Natural killer cell treated with Interleukin-12 subunit alpha and Interleukin-12 subunit beta and Interleukin-15 and Interleukin-18, amount 100 ng/mL, for 72 hours (primary cell): ENCODE results near the gene GTF3C2. TPM values are rescaled to one million over a fixed set of nuclear protein-coding genes. Genes with fewer than 3 reads are reported as not detected.

ENCODE experiments used
- ATAC-seq, 2 donors: fragments of 150-1000 bp; cut with Tn5 transposase in 1 of 2; sonication (Bioruptor Pico), chemical (Tn5 transposase) in 1 of 2; 2 replicates each; pipeline ENCODE4 v1.10.0; 2021
- DNase-seq: peaks from one replicate; pipeline ENCODE4 v3.0.0; 2022; ENCODE audit warnings: low spot score
- H3K27ac Mint-ChIP-seq, 2 donors: 1 replicate in 1 of 2; 2 replicates in 1 of 2; pipeline ENCODE4 v1.8.0; 2022; ENCODE audit warnings: mixed read lengths in 2 of 2, mild to moderate bottlenecking in 1 of 2, moderate library complexity in 1 of 2
- H3K27me3 Mint-ChIP-seq, 2 donors: 1 replicate in 1 of 2; 2 replicates in 1 of 2; pipeline ENCODE4 v1.8.0; 2022; ENCODE audit warnings: mixed read lengths in 2 of 2
- H3K36me3 Mint-ChIP-seq: one replicate; pipeline ENCODE4 v1.8.0; 2022; ENCODE audit warnings: mixed read lengths
- H3K4me1 Mint-ChIP-seq, 2 donors: 1 replicate in 1 of 2; 2 replicates in 1 of 2; pipeline ENCODE4 v1.8.0; 2022; ENCODE audit warnings: low read depth in 2 of 2, mixed read lengths in 2 of 2, mild to moderate bottlenecking in 1 of 2
- H3K4me3 Mint-ChIP-seq: one replicate; pipeline ENCODE4 v1.8.0; 2022; ENCODE audit warnings: mixed read lengths
- H3K9me3 Mint-ChIP-seq: 2 replicates; pipeline ENCODE4 v1.8.0; 2022; ENCODE audit warnings: mixed read lengths
- total RNA-seq, 2 donors: library from RNA; stranded (reverse); gene quantifications; one replicate each; pipeline ENCODE4 v1.2.3, GENCODE V29; 2022

Gene GTF3C2
- total RNA-seq, 2 donors from 2014 or later, result 85.4 to 107 TPM

DNA sequence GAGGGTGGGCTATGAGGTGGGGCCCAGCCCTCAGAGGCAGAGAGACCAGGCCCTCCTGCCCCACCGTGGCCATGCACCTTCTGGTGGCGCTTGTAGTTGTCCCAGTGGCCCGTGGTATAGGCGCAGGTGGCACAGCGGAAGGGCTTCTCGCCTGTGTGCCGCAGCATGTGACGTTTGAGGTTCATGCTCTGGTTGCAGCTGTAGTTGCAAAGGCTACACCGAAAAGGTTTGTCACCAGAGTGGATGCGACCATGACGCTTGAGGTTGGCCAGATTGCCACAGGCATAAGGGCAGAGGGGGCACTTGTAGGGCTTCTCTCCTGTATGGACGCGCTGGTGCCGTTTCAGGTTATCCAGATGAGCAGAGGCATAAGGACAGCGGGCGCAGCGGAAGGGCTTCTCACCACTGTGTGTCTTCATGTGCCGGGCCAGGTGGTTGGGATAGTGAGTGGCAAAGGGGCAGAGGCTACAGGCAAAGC, 21.1 kb upstream of the GTF3C2 start:
- Mint-ChIP-seq H3K27me3 (no peaks in the 10 kb centered on the region), H3K27ac (peak overlapping the region in 1 of 2 donors; percentile 37), H3K36me3 (peaks cover 7% of the 10 kb centered on the region), H3K4me1 (peaks cover 24 to 39% of the 10 kb centered on the region in 2 donors), H3K9me3 (no peaks in the 10 kb centered on the region), H3K4me3 (no peak overlapping the region)
- no peak for ATAC-seq
- no peak for DNase-seq

DNA sequence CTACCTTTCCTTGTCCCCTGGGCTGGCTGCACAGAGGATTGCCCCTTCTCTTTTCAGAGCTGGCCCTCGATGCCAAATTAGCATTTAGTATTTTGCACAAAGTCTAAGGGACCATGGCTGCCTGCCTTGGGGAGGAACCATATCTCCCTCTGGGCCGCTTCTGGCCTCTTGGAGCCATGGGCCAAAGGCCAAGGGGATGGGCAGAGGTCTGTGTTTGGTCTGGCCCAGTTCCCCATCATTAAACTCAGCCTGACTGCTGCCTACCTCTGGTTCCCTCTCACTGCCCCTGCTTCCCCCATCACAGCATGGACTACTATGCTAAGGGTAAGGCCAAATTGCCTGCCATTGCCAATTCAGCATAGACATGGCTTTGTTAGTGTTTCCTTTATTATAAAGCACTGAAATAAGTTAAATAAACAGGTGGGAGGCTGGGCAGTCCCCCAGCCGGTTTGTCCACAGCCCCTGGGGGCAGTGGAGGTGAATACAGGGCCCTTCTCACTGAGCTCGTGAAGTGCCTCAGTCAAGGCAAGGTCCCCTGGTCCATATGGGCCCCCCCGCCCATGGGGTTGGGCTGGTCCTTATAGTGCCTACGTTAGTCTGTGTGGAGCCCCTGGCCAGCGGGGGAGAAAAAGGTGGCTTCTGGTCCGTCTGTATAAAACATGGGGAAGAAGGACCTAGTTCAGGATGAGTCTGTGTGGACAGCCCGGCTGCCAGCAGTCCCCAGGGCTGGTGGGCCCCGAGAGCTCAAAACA, 20.5 kb upstream of the GTF3C2 start:
- DNase-seq (no peak), ATAC-seq (no peak)
- peaks cover 10% of the 10 kb centered on the region for H3K36me3 Mint-ChIP-seq
- H3K9me3 Mint-ChIP-seq, result no peaks in the 10 kb centered on the region
- H3K4me1 Mint-ChIP-seq, result peaks cover 29 to 43% of the 10 kb centered on the region in 2 donors
- no peak overlapping the region for H3K4me3 Mint-ChIP-seq
- no peaks in the 10 kb centered on the region for H3K27me3 Mint-ChIP-seq
- H3K27ac Mint-ChIP-seq, result peak overlapping the region in 1 of 2 donors; percentile 37

DNA sequence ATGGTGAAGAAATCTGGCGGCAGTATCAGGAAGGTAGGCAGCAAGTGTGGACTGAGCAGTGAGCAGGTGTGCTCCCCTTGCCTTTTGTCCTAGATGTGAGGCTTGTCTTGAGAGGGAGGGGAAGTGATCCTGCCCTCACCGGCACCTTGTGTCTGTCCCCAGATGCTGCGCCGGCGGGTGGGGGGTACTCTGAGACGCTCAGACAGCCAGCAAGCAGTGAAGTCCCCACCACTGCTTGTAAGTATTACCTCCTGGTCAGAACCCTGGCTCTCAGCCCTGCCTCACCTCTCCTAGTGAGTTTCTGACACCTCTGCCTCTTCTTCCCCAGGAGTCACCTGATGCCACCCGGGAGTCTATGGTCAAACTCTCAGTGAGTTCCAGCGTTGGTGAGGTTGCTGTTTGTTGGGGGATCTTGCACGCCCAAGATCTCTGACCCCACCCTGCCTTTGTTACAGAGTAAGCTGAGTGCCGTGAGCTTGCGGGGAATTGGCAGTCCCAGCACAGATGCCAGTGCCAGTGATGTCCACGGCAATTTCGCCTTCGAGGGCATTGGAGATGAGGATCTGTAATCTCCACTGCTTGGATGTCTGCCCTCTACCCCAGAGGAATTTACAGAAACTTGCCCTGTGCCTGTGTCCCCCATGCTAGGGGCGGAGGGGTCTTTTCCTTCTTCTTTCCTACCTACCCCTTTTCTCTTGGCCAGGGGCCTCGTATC, 19.7 kb upstream of the GTF3C2 start:
- H3K27me3 Mint-ChIP-seq, result no peaks in the 10 kb centered on the region
- H3K4me3 Mint-ChIP-seq, result no peak overlapping the region
- DNase-seq (no peak), ATAC-seq (no peak)
- H3K27ac Mint-ChIP-seq, result no peak overlapping the region
- H3K36me3 Mint-ChIP-seq, result peaks cover 10% of the 10 kb centered on the region
- no peaks in the 10 kb centered on the region for H3K9me3 Mint-ChIP-seq
- H3K4me1 Mint-ChIP-seq, result peaks cover 34 to 44% of the 10 kb centered on the region in 2 donors

DNA sequence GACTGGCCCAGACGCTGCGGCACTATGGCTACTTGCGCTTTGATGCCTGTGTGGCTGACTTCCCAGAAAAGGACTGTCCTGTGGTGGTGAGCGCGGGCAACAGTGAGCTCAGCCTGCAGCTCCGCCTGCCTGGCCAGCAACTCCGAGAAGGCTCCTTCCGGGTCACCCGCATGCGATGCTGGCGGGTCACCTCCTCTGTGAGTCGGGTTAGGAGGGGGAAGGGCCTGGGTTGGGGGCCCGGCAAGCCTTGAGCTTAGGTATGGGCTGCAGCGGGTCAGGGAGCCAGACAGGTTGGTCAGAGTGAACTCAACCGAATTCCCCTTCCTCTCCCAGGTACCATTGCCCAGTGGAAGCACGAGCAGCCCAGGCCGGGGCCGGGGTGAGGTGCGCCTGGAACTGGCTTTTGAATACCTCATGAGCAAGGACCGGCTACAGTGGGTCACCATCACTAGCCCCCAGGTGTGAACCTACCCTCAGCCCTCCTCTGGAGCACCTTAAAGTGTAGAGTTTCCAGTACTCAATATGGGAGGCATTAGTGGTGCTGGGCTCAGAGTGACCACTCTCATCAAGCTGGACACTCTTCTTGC, 19.0 kb upstream of the GTF3C2 start:
- Mint-ChIP-seq H3K4me3 (no peak overlapping the region), H3K36me3 (peaks cover 11% of the 10 kb centered on the region), H3K27ac (no peak overlapping the region), H3K27me3 (no peaks in the 10 kb centered on the region), H3K4me1 (peaks cover 31 to 41% of the 10 kb centered on the region in 2 donors), H3K9me3 (no peaks in the 10 kb centered on the region)
- ATAC-seq, result no peak
- DNase-seq, result no peak

DNA sequence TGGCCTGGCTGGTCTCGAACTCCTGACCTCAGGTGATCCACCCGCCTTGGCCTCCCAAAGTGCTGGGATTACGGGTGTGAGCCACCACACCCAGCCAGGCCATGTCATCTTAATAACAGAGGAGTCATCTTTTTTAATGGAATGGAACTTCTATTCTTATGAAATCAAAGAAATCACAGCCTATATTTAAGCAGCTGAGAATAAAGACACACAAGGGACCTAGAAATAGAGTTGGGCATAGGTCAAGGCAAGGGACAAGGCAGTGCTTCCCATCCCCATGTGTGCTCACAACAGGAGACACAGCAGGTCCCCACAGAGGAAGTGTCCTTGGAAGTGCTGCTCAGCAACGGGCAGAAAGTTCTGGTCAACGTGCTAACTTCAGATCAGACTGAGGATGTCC, 17.0 kb upstream of the GTF3C2 start:
- Mint-ChIP-seq H3K27ac (peak overlapping the region; percentile 83 to 91), H3K4me3 (no peak overlapping the region), H3K9me3 (no peaks in the 10 kb centered on the region), H3K27me3 (no peaks in the 10 kb centered on the region), H3K36me3 (peaks cover 21% of the 10 kb centered on the region), H3K4me1 (peaks cover 29 to 35% of the 10 kb centered on the region in 2 donors)
- no peak for DNase-seq
- ATAC-seq, result no peak

DNA sequence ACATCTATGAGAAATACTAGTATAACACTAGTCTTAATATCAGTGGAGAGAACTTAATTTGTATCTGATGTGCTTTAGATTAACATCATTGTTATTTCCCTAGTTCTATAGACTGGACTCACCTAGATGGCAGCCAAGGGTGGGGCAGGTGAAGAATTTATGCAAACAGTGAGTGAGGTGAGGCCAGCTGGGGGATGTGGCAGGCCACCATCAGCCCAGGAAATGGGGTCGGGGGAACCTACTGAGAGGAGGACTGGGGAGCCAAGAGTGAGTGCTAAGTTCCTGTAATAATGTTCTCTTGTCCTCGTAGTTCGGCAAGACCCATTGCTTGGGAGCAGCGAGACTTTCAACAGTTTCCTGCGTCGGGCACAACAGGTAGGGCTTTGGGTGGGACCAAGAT, 16.4 kb upstream of the GTF3C2 start:
- Mint-ChIP-seq H3K36me3 (peaks cover 21% of the 10 kb centered on the region), H3K27ac (peak overlapping the region; percentile 83 to 91), H3K4me3 (peak overlapping the region; percentile 45), H3K4me1 (peaks cover 32 to 37% of the 10 kb centered on the region in 2 donors), H3K9me3 (no peaks in the 10 kb centered on the region), H3K27me3 (no peaks in the 10 kb centered on the region)
- ATAC-seq, result no peak
- DNase-seq, result no peak

DNA sequence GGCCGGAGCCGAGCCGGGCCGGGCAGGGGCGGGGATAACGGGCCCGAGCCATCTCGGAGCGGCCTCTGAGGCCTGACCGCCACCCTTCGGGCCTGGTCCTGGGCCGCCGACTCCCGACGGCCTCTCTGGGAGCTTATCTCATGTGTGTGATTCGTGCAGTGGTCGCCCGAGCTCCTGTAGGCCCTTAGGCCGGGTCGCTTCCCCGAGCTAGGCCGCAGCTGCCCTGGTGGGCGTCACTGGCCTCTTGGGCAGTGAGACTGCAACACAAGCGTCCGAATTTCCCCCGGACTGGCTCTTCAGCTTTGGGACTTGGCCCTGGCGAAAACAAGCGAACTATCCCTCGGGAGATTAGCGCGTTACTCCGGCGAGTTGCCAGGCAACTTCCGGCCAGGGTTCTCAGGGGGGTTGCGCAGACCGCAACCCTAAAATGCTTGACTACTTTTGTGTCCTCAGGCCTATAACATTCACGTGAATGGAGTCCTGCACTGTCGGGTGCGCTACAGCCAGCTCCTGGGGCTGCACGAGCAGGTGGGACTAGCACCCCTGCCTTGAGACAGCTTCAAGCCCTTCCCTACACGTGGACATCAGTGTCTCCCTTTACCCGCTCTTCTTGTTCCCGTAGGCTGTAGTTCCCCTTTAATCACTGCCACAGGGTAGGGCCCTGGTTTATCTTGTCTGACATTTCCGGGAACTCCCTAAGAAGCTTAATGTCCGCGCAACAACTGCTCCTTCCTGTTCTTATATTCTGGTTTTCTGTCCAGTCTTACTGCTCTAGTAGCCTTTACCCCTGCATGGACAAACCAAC, 14.5 kb upstream of the GTF3C2 start:
- DNase-seq (no peak), ATAC-seq (peak; percentile 42 to 56)
- Mint-ChIP-seq H3K36me3 (peaks cover 20% of the 10 kb centered on the region), H3K27me3 (no peaks in the 10 kb centered on the region), H3K27ac (peak overlapping the region; percentile 83 to 91), H3K4me1 (peaks cover 32 to 34% of the 10 kb centered on the region in 2 donors), H3K9me3 (no peaks in the 10 kb centered on the region), H3K4me3 (peak overlapping the region; percentile 86)

DNA sequence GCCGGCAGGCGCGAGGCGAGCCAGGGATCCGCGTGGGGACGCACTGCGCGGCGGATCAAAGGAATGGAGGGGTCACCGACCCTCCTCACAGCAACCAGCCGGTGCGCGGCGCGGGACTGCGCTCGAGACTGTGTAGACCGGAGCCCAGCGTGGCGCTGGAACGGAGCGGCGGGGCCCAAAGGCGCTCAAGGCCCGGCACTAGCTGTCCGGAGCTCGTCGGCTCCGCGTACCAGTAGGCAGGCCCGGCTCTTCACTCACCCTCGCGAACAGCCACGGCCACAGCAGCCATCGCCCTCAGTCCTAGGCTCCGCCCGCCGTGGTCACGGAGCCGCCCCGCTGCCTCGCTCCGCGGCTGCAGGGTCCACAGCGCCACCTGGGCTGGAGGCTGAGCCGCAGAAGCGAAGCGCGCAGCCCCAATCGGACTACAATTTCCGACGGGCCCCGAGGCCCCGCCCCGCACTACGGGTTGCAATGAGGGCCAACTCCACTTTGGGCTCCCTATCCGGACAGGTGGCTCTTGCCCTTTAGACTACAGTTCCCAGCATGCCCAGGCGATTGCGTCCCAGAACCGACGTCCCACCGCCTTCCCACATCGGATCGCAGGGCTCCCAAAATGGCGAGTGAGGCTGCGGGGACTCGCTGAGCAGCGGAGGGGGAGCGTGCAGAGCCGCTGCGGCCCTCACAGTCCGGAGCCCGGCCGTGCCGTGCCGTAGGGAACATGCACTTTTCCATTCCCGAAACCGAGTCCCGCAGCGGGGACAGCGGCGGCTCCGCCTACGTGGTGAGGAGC, 13.7 kb upstream of the GTF3C2 start, which contains the start of the genes EIF2B4 and SNX17:
EIF2B4 (minus strand) TSS at position 313 of the 790 bp plus-strand sequence; CDS start at position 289, 24 bp downstream.
SNX17 (plus strand) TSS at position 591 of the 790 bp plus-strand sequence; CDS start at position 719, 128 bp downstream.
- Mint-ChIP-seq H3K4me1 (peaks cover 32 to 34% of the 10 kb centered on the region in 2 donors), H3K4me3 (peak within 1 kb of the TSS; percentile 86), H3K27ac (peak within 1 kb of the TSS; percentile 83 to 91), H3K27me3 (no peaks in the 10 kb centered on the region), H3K36me3 (peaks cover 20% of the 10 kb centered on the region), H3K9me3 (no peaks in the 10 kb centered on the region)
- ATAC-seq (peak; percentile 96), DNase-seq (peak; percentile 100)

DNA sequence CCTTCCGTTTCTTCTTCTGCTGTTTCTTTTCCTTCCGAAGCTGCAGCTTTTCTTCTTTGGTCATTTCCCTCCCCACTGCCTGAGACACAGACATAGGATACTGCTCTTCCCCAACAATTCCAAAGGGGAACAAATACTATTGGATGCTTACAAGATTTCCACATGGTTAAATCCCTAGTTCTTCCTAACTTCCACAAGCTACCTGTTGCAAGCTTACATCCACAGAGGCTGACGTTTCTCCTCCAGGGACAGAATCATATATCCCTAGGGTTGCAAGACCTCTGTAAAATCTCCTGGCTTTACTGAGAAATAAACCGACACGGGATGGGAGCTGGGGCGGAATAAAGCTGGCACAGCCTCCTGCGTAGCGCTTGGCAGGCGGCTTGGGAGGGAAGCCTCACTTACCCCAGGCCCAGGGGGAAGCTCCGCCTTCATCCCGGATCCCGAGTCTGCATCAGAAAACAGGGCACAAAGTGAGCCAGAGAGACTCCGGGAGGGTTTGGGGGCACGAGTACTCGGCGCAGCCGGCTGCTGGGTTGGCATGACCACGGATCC, 13.0 kb upstream of the GTF3C2 start:
- Mint-ChIP-seq H3K9me3 (no peaks in the 10 kb centered on the region), H3K4me3 (peak overlapping the region; percentile 86), H3K27ac (peak overlapping the region; percentile 83 to 91), H3K27me3 (no peaks in the 10 kb centered on the region), H3K4me1 (peaks cover 32 to 34% of the 10 kb centered on the region in 2 donors), H3K36me3 (peaks cover 20% of the 10 kb centered on the region)
- ATAC-seq (peak in 1 of 2 donors; percentile 1), DNase-seq (no peak)

DNA sequence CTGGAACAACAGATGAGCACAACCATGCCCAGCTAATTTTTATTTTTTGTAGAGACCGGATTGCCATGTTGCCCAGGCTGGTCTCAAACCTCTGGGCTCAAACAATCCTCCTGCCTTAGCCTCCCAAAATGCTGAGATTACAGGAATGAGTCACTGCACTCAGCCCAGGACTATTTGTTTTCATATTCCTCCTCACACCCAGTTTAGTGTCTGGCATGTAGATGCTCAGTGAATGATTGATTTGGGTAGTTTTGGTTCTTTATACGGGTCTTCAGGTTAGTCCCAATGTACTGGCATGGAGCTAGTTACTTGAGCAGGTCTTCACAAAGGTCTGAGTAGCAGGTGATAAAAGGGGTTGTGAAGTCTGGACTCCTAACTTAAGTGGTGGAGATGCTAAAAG, 7.4 kb upstream of the GTF3C2 start:
- ATAC-seq, result peak in 1 of 2 donors; percentile 51
- no peak overlapping the region for H3K4me3 Mint-ChIP-seq
- DNase-seq, result no peak
- H3K27ac Mint-ChIP-seq, result no peak overlapping the region
- H3K4me1 Mint-ChIP-seq, result peaks cover 7 to 8% of the 10 kb centered on the region in 2 donors
- H3K9me3 Mint-ChIP-seq, result no peaks in the 10 kb centered on the region
- peaks cover 9% of the 10 kb centered on the region for H3K36me3 Mint-ChIP-seq
- H3K27me3 Mint-ChIP-seq, result no peaks in the 10 kb centered on the region

DNA sequence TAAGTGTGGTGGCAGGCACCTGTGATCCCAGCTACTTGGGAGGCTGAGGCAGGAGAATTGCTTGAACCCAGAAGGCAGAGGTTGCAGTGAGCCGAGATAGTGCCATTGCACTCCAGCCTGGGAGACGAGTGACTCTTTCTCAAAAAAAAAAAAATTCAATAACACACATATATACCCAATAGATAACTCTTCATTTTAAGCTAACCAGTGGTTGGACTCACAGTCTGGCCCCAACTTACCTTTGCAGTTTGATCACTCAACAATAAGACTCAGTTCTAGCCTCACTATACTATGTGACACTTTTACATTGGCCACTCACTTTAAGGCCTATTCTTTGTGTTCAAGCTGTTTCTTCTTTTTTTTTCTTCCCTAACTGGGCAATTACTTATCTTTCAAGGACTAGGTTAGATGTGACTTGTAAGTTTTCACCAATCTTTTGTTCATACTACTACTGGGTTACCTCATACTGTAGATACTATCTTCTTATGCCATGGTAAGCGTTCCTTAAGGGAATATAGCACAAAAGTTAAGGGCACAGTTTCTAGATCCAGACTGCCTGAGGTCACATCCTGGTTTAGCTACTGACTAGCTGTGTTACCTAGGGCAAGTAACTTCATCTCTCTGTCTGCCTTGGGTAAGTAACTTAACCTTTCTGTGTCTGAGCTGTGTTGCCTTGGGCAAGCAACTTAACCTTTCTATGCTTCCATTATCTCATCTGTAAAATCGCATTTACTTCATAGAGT, 6.3 kb upstream of the GTF3C2 start:
- DNase-seq (no peak), ATAC-seq (no peak)
- H3K27me3 Mint-ChIP-seq, result no peaks in the 10 kb centered on the region
- peaks cover 9% of the 10 kb centered on the region for H3K36me3 Mint-ChIP-seq
- no peak overlapping the region for H3K4me3 Mint-ChIP-seq
- no peak overlapping the region for H3K27ac Mint-ChIP-seq
- H3K9me3 Mint-ChIP-seq, result no peaks in the 10 kb centered on the region
- H3K4me1 Mint-ChIP-seq, result peaks cover 10 to 13% of the 10 kb centered on the region in 2 donors

DNA sequence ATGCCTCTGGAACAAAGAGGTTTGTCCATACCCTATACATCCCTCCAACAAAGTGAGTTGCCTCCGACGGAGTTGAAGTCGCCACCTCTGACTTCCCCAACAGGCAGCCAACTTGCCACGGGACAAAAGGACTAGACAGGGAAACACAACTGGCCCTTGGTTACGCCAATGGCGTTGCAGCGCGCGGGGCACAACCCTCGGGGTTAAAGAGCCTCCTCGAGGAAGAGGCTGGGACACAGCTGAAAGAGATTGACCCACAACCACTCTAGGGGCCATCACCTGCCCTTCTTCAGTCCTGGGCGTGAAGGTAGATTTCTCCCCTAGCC, 545 bp downstream of the GTF3C2 start:
- peak overlapping the region; percentile 94 to 100 for H3K27ac Mint-ChIP-seq
- ATAC-seq (peak; percentile 66 to 73), DNase-seq (peak; percentile 75)
- peak overlapping the region; percentile 100 for H3K4me3 Mint-ChIP-seq
- H3K36me3 Mint-ChIP-seq, result peaks cover 4% of the 10 kb centered on the region
- H3K9me3 Mint-ChIP-seq, result no peaks in the 10 kb centered on the region
- H3K27me3 Mint-ChIP-seq, result no peaks in the 10 kb centered on the region
- H3K4me1 Mint-ChIP-seq, result peaks cover 28 to 45% of the 10 kb centered on the region in 2 donors
